ENCODE data around the gene NEURL1.
"Not testable (repeated sequence)": the region's sequence is repeated elsewhere in the genome, so short reads cannot be mapped to it uniquely, and the experiment has no call there.

DNA sequence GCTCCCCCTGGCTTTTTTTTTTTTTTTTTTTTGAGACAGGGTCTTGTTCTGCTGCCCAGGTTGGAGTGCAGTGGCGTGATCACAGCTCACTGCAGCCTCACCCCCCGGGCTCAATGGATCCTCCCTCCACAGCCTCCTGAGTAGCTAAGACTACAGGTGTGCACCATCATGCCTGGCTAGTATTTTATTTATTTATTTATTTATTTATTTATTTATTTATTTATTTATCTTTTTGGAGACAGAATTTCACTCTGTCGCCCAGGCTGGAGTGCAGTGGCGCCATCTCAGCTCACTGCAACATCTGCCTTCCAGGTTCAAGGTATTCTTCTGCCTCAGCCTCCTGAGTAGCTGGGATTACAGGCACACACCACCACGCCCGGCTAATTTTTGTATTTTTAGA lies 10.3 kb downstream of the NEURL1 start:
- TF ChIP-seq EP300 (IDR thresholded peaks at IDR 0.05; ENCODE audit: borderline replicate concordance in 1 of 2, control insufficient read depth in 1 of 2, low read depth in 2 of 2, low read length in 2 of 2); BCL11A (IDR thresholded peaks at IDR 0.05; ENCODE audit: low read depth, low read length); GABPA (IDR thresholded peaks at IDR 0.05; ENCODE audit: low read depth); RAD21 (IDR thresholded peaks at IDR 0.05; ENCODE audit: insufficient read depth, low read depth, low read length); MYC (IDR thresholded peaks at IDR 0.05; ENCODE audit: insufficient read depth, insufficient read length, insufficient replicate concordance, low read length, severe bottlenecking); ZNF24 (IDR thresholded peaks at IDR 0.05); KDM1A (IDR thresholded peaks at IDR 0.05; ENCODE audit: borderline replicate concordance); ZNF274 (IDR thresholded peaks at IDR 0.05; ENCODE audit: insufficient read depth, insufficient read length); SIN3A (IDR thresholded peaks at IDR 0.05; ENCODE audit: low read depth, low read length); CHD1 (IDR thresholded peaks at IDR 0.05; ENCODE audit: low read depth, low read length): not testable (repeated sequence)
- TF ChIP-seq, protein P1, sequence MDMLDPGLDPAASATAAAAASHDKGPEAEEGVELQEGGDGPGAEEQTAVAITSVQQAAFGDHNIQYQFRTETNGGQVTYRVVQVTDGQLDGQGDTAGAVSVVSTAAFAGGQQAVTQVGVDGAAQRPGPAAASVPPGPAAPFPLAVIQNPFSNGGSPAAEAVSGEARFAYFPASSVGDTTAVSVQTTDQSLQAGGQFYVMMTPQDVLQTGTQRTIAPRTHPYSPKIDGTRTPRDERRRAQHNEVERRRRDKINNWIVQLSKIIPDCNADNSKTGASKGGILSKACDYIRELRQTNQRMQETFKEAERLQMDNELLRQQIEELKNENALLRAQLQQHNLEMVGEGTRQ (IDR thresholded peaks at IDR 0.05; ENCODE audit: borderline replicate concordance, low read depth, low read length): not testable (repeated sequence)
- TF ChIP-seq, protein P2, sequence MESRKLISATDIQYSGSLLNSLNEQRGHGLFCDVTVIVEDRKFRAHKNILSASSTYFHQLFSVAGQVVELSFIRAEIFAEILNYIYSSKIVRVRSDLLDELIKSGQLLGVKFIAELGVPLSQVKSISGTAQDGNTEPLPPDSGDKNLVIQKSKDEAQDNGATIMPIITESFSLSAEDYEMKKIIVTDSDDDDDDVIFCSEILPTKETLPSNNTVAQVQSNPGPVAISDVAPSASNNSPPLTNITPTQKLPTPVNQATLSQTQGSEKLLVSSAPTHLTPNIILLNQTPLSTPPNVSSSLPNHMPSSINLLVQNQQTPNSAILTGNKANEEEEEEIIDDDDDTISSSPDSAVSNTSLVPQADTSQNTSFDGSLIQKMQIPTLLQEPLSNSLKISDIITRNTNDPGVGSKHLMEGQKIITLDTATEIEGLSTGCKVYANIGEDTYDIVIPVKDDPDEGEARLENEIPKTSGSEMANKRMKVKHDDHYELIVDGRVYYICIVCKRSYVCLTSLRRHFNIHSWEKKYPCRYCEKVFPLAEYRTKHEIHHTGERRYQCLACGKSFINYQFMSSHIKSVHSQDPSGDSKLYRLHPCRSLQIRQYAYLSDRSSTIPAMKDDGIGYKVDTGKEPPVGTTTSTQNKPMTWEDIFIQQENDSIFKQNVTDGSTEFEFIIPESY (IDR thresholded peaks at IDR 0.05): not testable (repeated sequence)
- TF ChIP-seq, protein P3, sequence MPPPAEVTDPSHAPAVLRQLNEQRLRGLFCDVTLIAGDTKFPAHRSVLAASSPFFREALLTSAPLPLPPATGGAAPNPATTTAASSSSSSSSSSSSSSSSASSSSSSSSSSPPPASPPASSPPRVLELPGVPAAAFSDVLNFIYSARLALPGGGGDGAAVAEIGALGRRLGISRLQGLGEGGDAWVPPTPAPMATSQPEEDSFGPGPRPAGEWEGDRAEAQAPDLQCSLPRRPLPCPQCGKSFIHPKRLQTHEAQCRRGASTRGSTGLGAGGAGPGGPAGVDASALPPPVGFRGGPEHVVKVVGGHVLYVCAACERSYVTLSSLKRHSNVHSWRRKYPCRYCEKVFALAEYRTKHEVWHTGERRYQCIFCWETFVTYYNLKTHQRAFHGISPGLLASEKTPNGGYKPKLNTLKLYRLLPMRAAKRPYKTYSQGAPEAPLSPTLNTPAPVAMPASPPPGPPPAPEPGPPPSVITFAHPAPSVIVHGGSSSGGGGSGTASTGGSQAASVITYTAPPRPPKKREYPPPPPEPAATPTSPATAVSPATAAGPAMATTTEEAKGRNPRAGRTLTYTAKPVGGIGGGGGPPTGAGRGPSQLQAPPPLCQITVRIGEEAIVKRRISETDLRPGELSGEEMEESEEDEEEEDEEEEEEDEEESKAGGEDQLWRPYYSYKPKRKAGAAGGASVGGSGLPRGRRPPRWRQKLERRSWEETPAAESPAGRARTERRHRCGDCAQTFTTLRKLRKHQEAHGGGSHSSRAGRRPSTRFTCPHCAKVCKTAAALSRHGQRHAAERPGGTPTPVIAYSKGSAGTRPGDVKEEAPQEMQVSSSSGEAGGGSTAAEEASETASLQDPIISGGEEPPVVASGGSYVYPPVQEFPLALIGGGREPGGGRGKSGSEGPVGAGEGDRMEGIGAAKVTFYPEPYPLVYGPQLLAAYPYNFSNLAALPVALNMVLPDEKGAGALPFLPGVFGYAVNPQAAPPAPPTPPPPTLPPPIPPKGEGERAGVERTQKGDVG (CRISPR knock-in tag; IDR thresholded peaks at IDR 0.05): not testable (repeated sequence)
- TF ChIP-seq, protein P4, sequence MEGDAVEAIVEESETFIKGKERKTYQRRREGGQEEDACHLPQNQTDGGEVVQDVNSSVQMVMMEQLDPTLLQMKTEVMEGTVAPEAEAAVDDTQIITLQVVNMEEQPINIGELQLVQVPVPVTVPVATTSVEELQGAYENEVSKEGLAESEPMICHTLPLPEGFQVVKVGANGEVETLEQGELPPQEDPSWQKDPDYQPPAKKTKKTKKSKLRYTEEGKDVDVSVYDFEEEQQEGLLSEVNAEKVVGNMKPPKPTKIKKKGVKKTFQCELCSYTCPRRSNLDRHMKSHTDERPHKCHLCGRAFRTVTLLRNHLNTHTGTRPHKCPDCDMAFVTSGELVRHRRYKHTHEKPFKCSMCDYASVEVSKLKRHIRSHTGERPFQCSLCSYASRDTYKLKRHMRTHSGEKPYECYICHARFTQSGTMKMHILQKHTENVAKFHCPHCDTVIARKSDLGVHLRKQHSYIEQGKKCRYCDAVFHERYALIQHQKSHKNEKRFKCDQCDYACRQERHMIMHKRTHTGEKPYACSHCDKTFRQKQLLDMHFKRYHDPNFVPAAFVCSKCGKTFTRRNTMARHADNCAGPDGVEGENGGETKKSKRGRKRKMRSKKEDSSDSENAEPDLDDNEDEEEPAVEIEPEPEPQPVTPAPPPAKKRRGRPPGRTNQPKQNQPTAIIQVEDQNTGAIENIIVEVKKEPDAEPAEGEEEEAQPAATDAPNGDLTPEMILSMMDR (IDR thresholded peaks at IDR 0.05 in 2 of 3, conservative IDR thresholded peaks at IDR 0.05 in 1 of 3; ENCODE audit: control insufficient read depth in 2 of 3, extremely low read depth in 1 of 3, insufficient read depth in 1 of 3, low read depth in 3 of 3, low read length in 3 of 3): not testable (repeated sequence)

Data from GM12878 (cell line).